T-helper 2 cell treated with Interferon-gamma antibody and Interleukin-4, amounts not matched to agents 5 μg/mL and 100 μg/mL, for 36 hours (primary cell): ENCODE results near the gene NRF1.

Experiments used
- DNase-seq: peaks from one replicate; pipeline ENCODE4 v3.0.0; 2021; ENCODE audit warnings: low spot score
- H3K27ac Mint-ChIP-seq: one replicate; pipeline ENCODE4 v1.8.0; 2021; ENCODE audit warnings: mild to moderate bottlenecking, mixed read lengths
- H3K27me3 Mint-ChIP-seq: one replicate; pipeline ENCODE4 v1.8.0; 2021; ENCODE audit warnings: low read depth, mixed read lengths
- H3K36me3 Mint-ChIP-seq: one replicate; pipeline ENCODE4 v1.8.0; 2021; ENCODE audit warnings: low read depth, mixed read lengths
- H3K4me1 Mint-ChIP-seq: one replicate; pipeline ENCODE4 v1.8.0; 2021; ENCODE audit warnings: low read depth, mixed read lengths
- H3K4me3 Mint-ChIP-seq: one replicate; pipeline ENCODE4 v1.8.0; 2022; ENCODE audit warnings: mild to moderate bottlenecking, moderate library complexity, mixed read lengths
- H3K9me3 Mint-ChIP-seq: one replicate; pipeline ENCODE4 v1.8.0; 2021; ENCODE audit warnings: mixed read lengths

The NRF1 gene

GRCh38 chr7:129757991-129758390 is 146.5 kb downstream of the NRF1 start:
- no peaks in the 10 kb centered on the region for H3K4me1 Mint-ChIP-seq
- H3K27me3 Mint-ChIP-seq = no peaks in the 10 kb centered on the region
- H3K27ac Mint-ChIP-seq = no peak overlapping the region
- peaks cover 6% of the 10 kb centered on the region for H3K36me3 Mint-ChIP-seq
- no peak overlapping the region for H3K4me3 Mint-ChIP-seq
- DNase-seq = no peak
- H3K9me3 Mint-ChIP-seq = no peaks in the 10 kb centered on the region

- no peaks in the 10 kb centered on the region for H3K4me1 Mint-ChIP-seq
- peaks cover 4% of the 10 kb centered on the region for H3K27me3 Mint-ChIP-seq
- DNase-seq = no peak
- peaks cover 2% of the 10 kb centered on the region for H3K36me3 Mint-ChIP-seq
- H3K4me3 Mint-ChIP-seq = no peak overlapping the region
- H3K9me3 Mint-ChIP-seq = no peaks in the 10 kb centered on the region
- H3K27ac Mint-ChIP-seq = no peak overlapping the region
Measured at GRCh38 chr7:129762387-129762969, 151.0 kb downstream of the NRF1 start.

GRCh38 chr7:129764247-129765084 is 152.9 kb downstream of the NRF1 start:
- Mint-ChIP-seq H3K4me1 (no peaks in the 10 kb centered on the region), H3K27me3 (peaks cover 4% of the 10 kb centered on the region), H3K4me3 (no peak overlapping the region), H3K36me3 (no peaks in the 10 kb centered on the region), H3K9me3 (no peaks in the 10 kb centered on the region), H3K27ac (no peak overlapping the region)
- DNase-seq = no peak

- Mint-ChIP-seq H3K27me3 (peaks cover 4% of the 10 kb centered on the region), H3K36me3 (no peaks in the 10 kb centered on the region), H3K9me3 (no peaks in the 10 kb centered on the region), H3K4me1 (no peaks in the 10 kb centered on the region), H3K4me3 (no peak overlapping the region), H3K27ac (no peak overlapping the region)
- DNase-seq = no peak
Measured at GRCh38 chr7:129765352-129765751, 153.8 kb downstream of the NRF1 start.

GRCh38 chr7:129767120-129768015 is 155.8 kb downstream of the NRF1 start:
- no peaks in the 10 kb centered on the region for H3K9me3 Mint-ChIP-seq
- H3K4me3 Mint-ChIP-seq = no peak overlapping the region
- H3K27me3 Mint-ChIP-seq = peaks cover 7% of the 10 kb centered on the region
- no peak overlapping the region for H3K27ac Mint-ChIP-seq
- DNase-seq = no peak
- H3K36me3 Mint-ChIP-seq = no peaks in the 10 kb centered on the region
- H3K4me1 Mint-ChIP-seq = peaks cover 4% of the 10 kb centered on the region

- Mint-ChIP-seq H3K27me3 (peaks cover 7% of the 10 kb centered on the region), H3K9me3 (no peaks in the 10 kb centered on the region), H3K36me3 (no peaks in the 10 kb centered on the region), H3K4me1 (peaks cover 4% of the 10 kb centered on the region), H3K27ac (no peak overlapping the region), H3K4me3 (no peak overlapping the region)
- DNase-seq = no peak
Measured at GRCh38 chr7:129768614-129769399, 157.3 kb downstream of the NRF1 start.

- Mint-ChIP-seq H3K4me3 (no peak overlapping the region), H3K9me3 (no peaks in the 10 kb centered on the region), H3K36me3 (no peaks in the 10 kb centered on the region), H3K27me3 (peaks cover 7% of the 10 kb centered on the region), H3K4me1 (peaks cover 4% of the 10 kb centered on the region), H3K27ac (no peak overlapping the region)
- no peak for DNase-seq
Measured at GRCh38 chr7:129769400-129769774, 157.9 kb downstream of the NRF1 start.

GRCh38 chr7:129769866-129770808 is 158.6 kb downstream of the NRF1 start:
- H3K4me1 Mint-ChIP-seq = peaks cover 4% of the 10 kb centered on the region
- no peaks in the 10 kb centered on the region for H3K36me3 Mint-ChIP-seq
- no peak overlapping the region for H3K27ac Mint-ChIP-seq
- no peak overlapping the region for H3K4me3 Mint-ChIP-seq
- DNase-seq = no peak
- peaks cover 7% of the 10 kb centered on the region for H3K27me3 Mint-ChIP-seq
- H3K9me3 Mint-ChIP-seq = no peaks in the 10 kb centered on the region

- Mint-ChIP-seq H3K27me3 (peaks cover 12% of the 10 kb centered on the region), H3K36me3 (no peaks in the 10 kb centered on the region), H3K27ac (no peak overlapping the region), H3K4me1 (peaks cover 4% of the 10 kb centered on the region), H3K9me3 (no peaks in the 10 kb centered on the region), H3K4me3 (no peak overlapping the region)
- no peak for DNase-seq
Measured at GRCh38 chr7:129771201-129771927, 159.8 kb downstream of the NRF1 start.

- no peak for DNase-seq
- Mint-ChIP-seq H3K27ac (no peak overlapping the region), H3K27me3 (peaks cover 15% of the 10 kb centered on the region), H3K4me1 (peaks cover 4% of the 10 kb centered on the region), H3K36me3 (no peaks in the 10 kb centered on the region), H3K9me3 (no peaks in the 10 kb centered on the region), H3K4me3 (no peak overlapping the region)
Measured at GRCh38 chr7:129771928-129772479, 160.5 kb downstream of the NRF1 start.

- Mint-ChIP-seq H3K27me3 (peaks cover 22% of the 10 kb centered on the region), H3K27ac (no peak overlapping the region), H3K9me3 (no peaks in the 10 kb centered on the region), H3K4me1 (peaks cover 4% of the 10 kb centered on the region), H3K4me3 (no peak overlapping the region), H3K36me3 (no peaks in the 10 kb centered on the region)
- DNase-seq = no peak
Measured at GRCh38 chr7:129772646-129773280, 161.2 kb downstream of the NRF1 start.

GRCh38 chr7:129773328-129773731 is 161.8 kb downstream of the NRF1 start:
- Mint-ChIP-seq H3K9me3 (no peaks in the 10 kb centered on the region), H3K4me1 (peaks cover 4% of the 10 kb centered on the region), H3K27me3 (peaks cover 28% of the 10 kb centered on the region), H3K4me3 (no peak overlapping the region), H3K36me3 (no peaks in the 10 kb centered on the region), H3K27ac (no peak overlapping the region)
- no peak for DNase-seq
